ENCODE results near the gene SLC26A9. TPM values are rescaled to one million over a fixed set of nuclear protein-coding genes. Genes with fewer than 3 reads are reported as not detected.

Gene SLC26A9, protein sequence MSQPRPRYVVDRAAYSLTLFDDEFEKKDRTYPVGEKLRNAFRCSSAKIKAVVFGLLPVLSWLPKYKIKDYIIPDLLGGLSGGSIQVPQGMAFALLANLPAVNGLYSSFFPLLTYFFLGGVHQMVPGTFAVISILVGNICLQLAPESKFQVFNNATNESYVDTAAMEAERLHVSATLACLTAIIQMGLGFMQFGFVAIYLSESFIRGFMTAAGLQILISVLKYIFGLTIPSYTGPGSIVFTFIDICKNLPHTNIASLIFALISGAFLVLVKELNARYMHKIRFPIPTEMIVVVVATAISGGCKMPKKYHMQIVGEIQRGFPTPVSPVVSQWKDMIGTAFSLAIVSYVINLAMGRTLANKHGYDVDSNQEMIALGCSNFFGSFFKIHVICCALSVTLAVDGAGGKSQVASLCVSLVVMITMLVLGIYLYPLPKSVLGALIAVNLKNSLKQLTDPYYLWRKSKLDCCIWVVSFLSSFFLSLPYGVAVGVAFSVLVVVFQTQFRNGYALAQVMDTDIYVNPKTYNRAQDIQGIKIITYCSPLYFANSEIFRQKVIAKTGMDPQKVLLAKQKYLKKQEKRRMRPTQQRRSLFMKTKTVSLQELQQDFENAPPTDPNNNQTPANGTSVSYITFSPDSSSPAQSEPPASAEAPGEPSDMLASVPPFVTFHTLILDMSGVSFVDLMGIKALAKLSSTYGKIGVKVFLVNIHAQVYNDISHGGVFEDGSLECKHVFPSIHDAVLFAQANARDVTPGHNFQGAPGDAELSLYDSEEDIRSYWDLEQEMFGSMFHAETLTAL
- 0.32 TPM for polyA plus RNA-seq (2012; ENCODE audit: missing spikeins)

- TF ChIP-seq TAF1 (IDR thresholded peaks at IDR 0.05; ENCODE audit: borderline replicate concordance, low read depth, low read length): no peak
- DNase-seq (ENCODE audit: insufficient read length): no peak
- FAIRE-seq: no peak
Measured at GRCh38 chr1:205943245-205943644, at the start of gene SLC26A9. Gene SLC26A9 (minus strand): TSS chr1:205943456. CDS start chr1:205935820, 7,636 bp downstream.

DNA sequence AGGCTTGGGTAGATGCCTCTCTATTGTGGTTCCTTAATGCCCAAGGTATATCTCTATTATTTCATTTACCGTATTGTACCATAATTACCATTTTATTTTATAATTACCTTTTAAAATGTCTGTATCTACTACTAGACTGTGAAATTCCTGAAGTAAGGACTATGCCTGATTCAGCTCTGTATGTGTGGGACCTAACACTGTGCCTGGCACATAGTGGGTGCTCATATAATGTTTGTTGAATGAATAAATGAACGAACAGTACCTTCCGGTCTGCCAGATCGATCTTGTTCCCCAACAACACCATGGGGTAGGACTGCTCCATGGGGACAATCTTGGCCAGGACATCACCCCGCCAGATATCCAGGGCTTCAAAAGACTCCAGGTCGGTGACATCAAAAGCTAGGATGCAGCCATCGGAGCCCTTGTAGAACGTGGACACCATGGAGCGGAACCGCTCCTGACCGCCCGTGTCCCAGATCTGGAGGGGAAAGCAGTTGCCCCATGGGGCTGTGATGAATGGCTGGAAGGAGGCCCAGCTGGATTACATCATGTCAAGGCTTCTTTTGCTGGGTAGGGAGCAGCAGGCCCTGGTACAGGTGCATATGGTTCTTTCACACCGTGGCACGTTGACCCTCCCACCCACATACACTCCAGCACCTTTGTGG lies 49.1 kb upstream of the SLC26A9 start:
- FAIRE-seq (no peak), DNase-seq (ENCODE audit: insufficient read length) (no peak)

DNA sequence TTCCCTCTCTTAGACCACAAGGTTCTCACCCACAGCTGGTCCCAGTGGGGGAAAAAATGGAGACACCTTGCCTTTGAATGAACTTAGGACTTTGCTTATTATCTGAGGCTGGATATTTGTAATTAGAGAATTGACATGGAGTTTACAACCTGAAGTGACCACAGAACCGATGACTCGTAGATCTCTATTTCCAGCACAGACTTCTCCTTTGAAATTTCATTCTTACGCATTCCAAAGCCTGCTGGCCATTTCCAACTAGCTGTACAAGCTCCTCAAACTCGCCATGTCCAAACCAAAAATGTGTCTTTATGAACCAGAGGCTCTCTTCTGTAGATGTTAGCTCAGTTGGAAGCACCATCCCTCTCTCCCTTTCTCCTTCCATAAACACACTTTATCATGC lies 48.0 kb upstream of the SLC26A9 start:
- no peak for FAIRE-seq
- TF ChIP-seq POLR2AphosphoS5 (IDR thresholded peaks at IDR 0.05; ENCODE audit: low read depth, low read length) (no peak), TAF1 (IDR thresholded peaks at IDR 0.05; ENCODE audit: borderline replicate concordance, low read depth, low read length) (no peak), POLR2A (IDR thresholded peaks at IDR 0.05; ENCODE audit: low read depth, low read length) (no peak)
- no peak for DNase-seq (ENCODE audit: insufficient read length)

More for the DNA sequence above, 49.1 kb upstream of the SLC26A9 start:
- TF ChIP-seq TAF1 (IDR thresholded peaks at IDR 0.05; ENCODE audit: borderline replicate concordance, low read depth, low read length): no peak
- TF ChIP-seq POLR2AphosphoS5 (IDR thresholded peaks at IDR 0.05; ENCODE audit: low read depth, low read length): no peak
- no peak for TF ChIP-seq POLR2A (IDR thresholded peaks at IDR 0.05; ENCODE audit: low read depth, low read length)

- DNase-seq (ENCODE audit: insufficient read length) (no peak), FAIRE-seq (no peak)
- TF ChIP-seq POLR2A (IDR thresholded peaks at IDR 0.05; ENCODE audit: low read depth, low read length) (no peak), TAF1 (IDR thresholded peaks at IDR 0.05; ENCODE audit: borderline replicate concordance, low read depth, low read length) (no peak), POLR2AphosphoS5 (IDR thresholded peaks at IDR 0.05; ENCODE audit: low read depth, low read length) (no peak)
Measured at GRCh38 chr1:205990226-205990625, 47.0 kb upstream of the SLC26A9 start.

GRCh38 chr1:205989786-205990185 lies 46.5 kb upstream of the SLC26A9 start:
- TF ChIP-seq POLR2A (IDR thresholded peaks at IDR 0.05; ENCODE audit: low read depth, low read length) (no peak), POLR2AphosphoS5 (IDR thresholded peaks at IDR 0.05; ENCODE audit: low read depth, low read length) (no peak), TAF1 (IDR thresholded peaks at IDR 0.05; ENCODE audit: borderline replicate concordance, low read depth, low read length) (no peak)
- no peak for FAIRE-seq

GRCh38 chr1:205988585-205988995 lies 45.3 kb upstream of the SLC26A9 start:
- FAIRE-seq: no peak
- TF ChIP-seq TAF1 (IDR thresholded peaks at IDR 0.05; ENCODE audit: borderline replicate concordance, low read depth, low read length): no peak
- no peak for TF ChIP-seq POLR2A (IDR thresholded peaks at IDR 0.05; ENCODE audit: low read depth, low read length)
- no peak for TF ChIP-seq POLR2AphosphoS5 (IDR thresholded peaks at IDR 0.05; ENCODE audit: low read depth, low read length)
- no peak for DNase-seq (ENCODE audit: insufficient read length)

More at GRCh38 chr1:205989786-205990185, 46.5 kb upstream of the SLC26A9 start:
- no peak for DNase-seq (ENCODE audit: insufficient read length)

DNA sequence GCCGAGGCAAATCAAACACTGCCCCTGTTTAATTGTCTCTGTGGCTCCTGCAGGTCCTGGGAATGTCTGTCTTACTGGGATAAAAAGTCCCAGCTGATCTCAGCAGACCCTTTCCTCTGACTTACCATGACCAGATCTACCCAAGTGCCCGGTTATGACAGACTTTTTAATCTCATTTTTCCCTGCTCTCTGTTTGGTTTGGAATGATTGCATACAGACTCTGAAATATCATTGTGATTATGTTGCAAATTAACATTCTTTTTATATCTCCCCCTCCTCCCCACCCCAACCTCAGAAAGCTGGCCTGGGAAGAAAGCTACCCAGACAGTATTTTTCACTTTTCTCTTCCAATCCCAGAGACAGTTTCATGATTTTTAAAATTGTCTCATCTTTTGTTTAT lies 43.6 kb upstream of the SLC26A9 start:
- TF ChIP-seq POLR2A (IDR thresholded peaks at IDR 0.05; ENCODE audit: low read depth, low read length): no peak
- no peak for TF ChIP-seq POLR2AphosphoS5 (IDR thresholded peaks at IDR 0.05; ENCODE audit: low read depth, low read length)
- TF ChIP-seq TAF1 (IDR thresholded peaks at IDR 0.05; ENCODE audit: borderline replicate concordance, low read depth, low read length): no peak
- no peak for DNase-seq (ENCODE audit: insufficient read length)
- FAIRE-seq: no peak

GRCh38 chr1:205986292-205986691 lies 43.0 kb upstream of the SLC26A9 start:
- DNase-seq (ENCODE audit: insufficient read length) (no peak), FAIRE-seq (no peak)

GRCh38 chr1:205985330-205986005 lies 42.2 kb upstream of the SLC26A9 start:
- TF ChIP-seq POLR2AphosphoS5 (IDR thresholded peaks at IDR 0.05; ENCODE audit: low read depth, low read length) (no peak), POLR2A (IDR thresholded peaks at IDR 0.05; ENCODE audit: low read depth, low read length) (no peak), TAF1 (IDR thresholded peaks at IDR 0.05; ENCODE audit: borderline replicate concordance, low read depth, low read length) (no peak)
- FAIRE-seq (no peak), DNase-seq (ENCODE audit: insufficient read length) (no peak)

More at GRCh38 chr1:205986292-205986691, 43.0 kb upstream of the SLC26A9 start:
- no peak for TF ChIP-seq TAF1 (IDR thresholded peaks at IDR 0.05; ENCODE audit: borderline replicate concordance, low read depth, low read length)
- no peak for TF ChIP-seq POLR2A (IDR thresholded peaks at IDR 0.05; ENCODE audit: low read depth, low read length)
- no peak for TF ChIP-seq POLR2AphosphoS5 (IDR thresholded peaks at IDR 0.05; ENCODE audit: low read depth, low read length)

DNA sequence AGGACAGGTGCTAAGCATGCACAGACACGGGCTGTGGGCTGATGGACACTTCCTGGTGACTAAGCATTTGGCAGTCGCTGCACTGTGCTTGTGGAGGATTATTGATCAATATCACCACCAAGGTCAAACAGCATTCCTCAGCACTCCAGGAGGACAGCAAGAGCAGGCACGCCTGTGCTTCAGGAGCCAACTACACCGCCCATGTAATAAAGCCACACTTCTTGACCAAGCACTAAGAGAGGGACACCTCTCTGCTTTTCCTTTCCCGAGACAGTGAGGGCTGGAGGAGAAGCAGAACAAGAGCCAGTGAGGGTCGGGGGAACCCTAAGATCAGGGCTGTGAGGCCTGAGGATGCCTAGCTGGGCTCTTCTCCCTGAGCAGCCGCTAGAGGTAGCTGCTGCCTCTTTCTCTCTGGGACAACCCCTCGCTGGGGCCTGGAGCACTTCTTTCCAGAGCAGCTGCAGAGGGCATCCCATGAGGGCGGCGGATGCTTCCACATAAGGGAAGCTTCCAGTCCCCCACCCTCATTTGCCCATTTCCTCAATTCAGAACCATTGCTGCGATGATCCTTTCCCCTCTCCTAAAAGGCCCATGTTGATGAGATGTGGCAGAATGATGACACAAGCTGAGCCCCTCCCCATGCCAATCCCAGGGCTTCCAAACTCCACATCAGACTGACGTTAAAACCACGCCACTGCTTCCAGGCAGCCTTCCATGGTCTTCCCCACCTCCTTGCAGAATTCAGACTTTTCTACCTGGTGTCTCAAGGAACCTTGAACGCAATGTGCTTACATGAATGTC lies 40.9 kb upstream of the SLC26A9 start:
- TF ChIP-seq POLR2AphosphoS5 (IDR thresholded peaks at IDR 0.05; ENCODE audit: low read depth, low read length): no peak
- no peak for TF ChIP-seq TAF1 (IDR thresholded peaks at IDR 0.05; ENCODE audit: borderline replicate concordance, low read depth, low read length)
- no peak for TF ChIP-seq POLR2A (IDR thresholded peaks at IDR 0.05; ENCODE audit: low read depth, low read length)
- no peak for DNase-seq (ENCODE audit: insufficient read length)
- FAIRE-seq: no peak
